CD4-positive, alpha-beta T cell treated with Interleukin-10 for 1 hour (primary cell): ENCODE measurements around the gene CGNL1.

ENCODE experiments used
- DNase-seq: peaks from one replicate; pipeline ENCODE4 v3.0.0-alpha.2; 2020

CGNL1 gene

GRCh38 chr15:57586661-57587424 is 210.5 kb downstream of the CGNL1 start:
- peak; percentile 6 for DNase-seq

DNA sequence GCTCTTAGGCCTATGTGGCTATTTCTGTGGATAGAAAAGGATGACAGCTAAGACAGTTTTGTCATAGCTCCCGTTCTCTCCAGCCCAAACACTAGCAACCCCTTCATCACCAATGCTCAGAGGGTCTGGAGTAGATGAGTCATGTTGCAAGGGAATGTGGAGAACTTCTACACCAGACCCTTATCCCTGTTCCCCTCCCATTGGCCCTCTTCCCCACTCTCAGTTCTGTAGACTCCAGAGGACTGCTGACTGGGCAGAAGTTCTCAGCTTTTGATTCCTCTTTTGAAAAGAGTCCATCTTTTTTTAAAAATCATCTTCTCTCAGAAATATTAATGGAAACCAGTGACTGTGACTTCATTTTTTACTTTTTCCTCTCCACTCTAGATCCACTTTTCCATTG is 213.0 kb downstream of the CGNL1 start:
- no peak for DNase-seq

- DNase-seq: no peak
Observed at GRCh38 chr15:57589754-57590153, 213.4 kb downstream of the CGNL1 start.

DNA sequence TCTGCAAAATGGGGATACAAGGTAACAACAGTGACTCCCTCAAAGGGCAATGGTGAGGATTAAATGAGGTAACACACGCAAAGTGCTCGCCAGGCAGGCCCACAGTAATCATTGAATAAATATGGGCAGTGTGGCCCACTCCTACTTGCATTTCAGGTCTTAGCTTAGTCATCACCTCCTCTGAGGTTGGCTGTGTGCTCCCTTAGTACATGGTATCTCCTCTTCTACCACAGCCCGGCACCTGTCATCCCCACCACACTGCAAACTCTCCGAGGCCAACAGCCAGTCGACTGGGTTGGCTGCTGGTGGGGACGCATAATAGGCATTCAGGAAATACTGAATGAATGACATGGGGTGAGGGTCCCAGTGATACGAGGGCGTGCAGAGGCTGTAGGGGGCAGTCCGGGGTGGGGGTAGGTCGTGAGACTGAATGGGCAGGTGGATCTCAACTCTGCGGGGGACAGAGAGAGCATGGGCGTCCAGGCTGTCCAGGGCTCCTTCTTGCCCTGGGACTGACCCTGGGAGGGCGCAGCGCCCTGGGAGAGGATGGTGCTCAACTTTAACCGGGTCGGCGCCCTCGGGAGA is 215.0 kb downstream of the CGNL1 start:
- no peak for DNase-seq

DNA sequence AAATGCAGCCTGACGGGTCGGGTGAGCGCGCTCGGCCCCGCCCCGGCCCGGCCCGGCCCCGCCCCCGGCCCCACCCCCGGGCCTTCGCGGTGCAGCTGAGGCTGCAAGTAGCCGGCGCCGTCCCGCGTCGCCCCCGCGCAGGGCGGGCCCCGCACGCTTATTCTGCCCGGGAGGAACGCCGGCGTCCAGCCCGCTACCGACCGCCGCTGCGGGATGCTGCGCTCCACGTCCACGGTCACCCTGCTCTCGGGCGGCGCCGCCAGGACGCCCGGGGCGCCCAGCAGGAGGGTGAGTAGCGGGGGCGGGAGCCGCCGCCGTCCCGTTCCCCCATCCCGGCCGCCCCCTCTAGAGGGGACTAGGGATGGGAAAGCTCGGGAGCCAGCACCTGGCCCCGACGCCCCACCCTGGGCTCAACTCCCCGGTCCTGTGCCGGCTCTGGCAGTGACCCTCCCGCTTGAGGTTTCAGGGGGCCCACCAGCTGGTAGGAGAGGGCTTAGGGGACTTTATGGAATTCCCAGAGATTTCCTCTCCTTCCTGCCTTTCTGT is 215.6 kb downstream of the CGNL1 start, which contains the start of gene MYZAP:
MYZAP (plus strand) TSS at position 83 of the 546 bp plus-strand sequence; CDS start at position 214, 131 bp downstream.
- DNase-seq: peak; percentile 38

- DNase-seq: no peak
Observed at GRCh38 chr15:57592426-57592825, 216.1 kb downstream of the CGNL1 start.

- DNase-seq: no peak
Observed at GRCh38 chr15:57592836-57593420, 216.6 kb downstream of the CGNL1 start.

- no peak for DNase-seq
Observed at GRCh38 chr15:57594479-57594878, 218.2 kb downstream of the CGNL1 start.

- no peak for DNase-seq
Observed at GRCh38 chr15:57595011-57595866, 218.9 kb downstream of the CGNL1 start.

GRCh38 chr15:57596301-57596855 is 220.1 kb downstream of the CGNL1 start:
- no peak for DNase-seq

DNA sequence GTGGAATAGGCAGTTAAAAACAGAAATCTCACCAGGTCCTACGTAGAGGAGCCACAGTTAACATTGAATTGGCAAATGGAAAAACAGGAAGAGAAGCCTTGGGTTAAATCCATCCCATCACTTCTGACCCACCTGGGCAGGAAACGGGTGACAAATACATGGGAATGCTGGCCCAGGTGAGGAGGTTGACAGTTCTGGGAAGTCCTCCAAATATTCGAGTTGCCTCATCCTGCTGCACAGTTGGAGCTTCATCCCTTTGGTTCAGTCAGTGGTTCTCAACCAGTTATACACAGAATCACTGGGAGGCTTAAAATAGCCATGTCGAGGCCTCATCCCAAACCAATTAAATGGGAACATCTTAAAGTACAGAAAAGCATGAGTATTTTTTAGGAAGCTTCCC is 220.7 kb downstream of the CGNL1 start:
- no peak for DNase-seq

DNA sequence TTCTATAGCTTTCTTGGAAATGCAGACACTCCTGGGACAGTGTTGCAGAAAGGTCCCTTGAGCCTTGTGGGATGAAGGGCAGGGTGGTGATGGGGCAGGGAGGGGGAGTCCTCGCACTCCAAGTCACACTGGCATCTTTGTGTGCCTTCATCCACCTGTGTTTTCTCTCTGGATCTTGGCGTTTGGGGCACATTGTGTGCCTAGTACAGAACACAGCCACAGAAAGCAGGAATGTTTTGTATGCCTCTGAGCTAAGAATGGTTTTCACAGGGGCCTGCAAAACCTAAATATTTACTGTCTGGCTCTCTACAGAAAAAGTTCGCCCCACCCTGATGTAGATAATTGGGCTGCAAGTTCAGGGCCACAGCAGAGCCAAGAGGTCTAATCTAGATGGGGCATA is 221.1 kb downstream of the CGNL1 start:
- no peak for DNase-seq

- no peak for DNase-seq
Observed at GRCh38 chr15:57598346-57598745, 222.0 kb downstream of the CGNL1 start.

DNA sequence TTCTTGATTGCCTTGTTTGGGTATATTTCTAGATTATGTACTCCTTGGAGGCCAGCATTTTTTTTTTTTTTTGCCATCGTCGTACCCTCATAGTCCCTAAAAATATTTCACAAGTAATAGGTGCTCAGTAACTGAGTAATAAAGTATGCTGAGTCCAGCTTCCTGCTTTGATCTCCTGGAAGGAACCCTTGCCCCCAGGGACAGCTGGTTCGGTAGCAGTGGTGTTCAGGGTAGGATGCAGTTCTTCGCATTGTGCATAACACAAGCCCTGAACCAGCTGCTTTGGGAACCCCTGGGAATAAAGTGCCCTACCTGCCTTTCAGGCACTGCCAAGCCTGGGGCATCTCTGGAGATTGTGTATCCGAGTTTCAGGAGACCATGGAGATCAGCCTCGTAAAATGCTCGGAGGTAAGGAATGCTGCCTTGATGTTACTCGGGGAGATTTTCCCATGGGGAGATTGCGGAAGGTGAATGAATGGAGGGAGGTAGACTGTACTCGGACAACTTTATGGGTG is 223.0 kb downstream of the CGNL1 start:
- no peak for DNase-seq

- no peak for DNase-seq
Observed at GRCh38 chr15:57600197-57600596, 223.9 kb downstream of the CGNL1 start.
